Erythroblast (primary cell): ENCODE results near the gene ARSB.

Experiments used
- DNase-seq, 2 experiments: peaks; one replicate each; lab custom pipeline; 2025; lab: John Stamatoyannopoulos, UW
- GATA1 ChIP-seq: IDR thresholded peaks from 2 replicates; pipeline ENCODE4 v1.6.1; 2011; ENCODE audit warnings: low read depth, mild to moderate bottlenecking, control low read depth, low read length, moderate library complexity
- POLR2A ChIP-seq: IDR thresholded peaks from 2 replicates; pipeline ENCODE4 v1.6.1; 2011; ENCODE audit warnings: mild to moderate bottlenecking, low read length

Gene ARSB

GRCh38 chr5:78985116-78985724, at the start of gene ARSB:
ARSB (minus strand) TSS chr5:78985310; CDS start chr5:78985248, 62 bp downstream.
- peak; percentile 78 to 86 for DNase-seq
- peak; percentile 60 for TF ChIP-seq POLR2A
- no peak for TF ChIP-seq GATA1

- no peak for TF ChIP-seq POLR2A
- DNase-seq: no peak
These were observed 47.7 kb upstream of the ARSB start for GRCh38 chr5:79032782-79033181.

GRCh38 chr5:79032031-79032695, 47.1 kb upstream of the ARSB start:
- TF ChIP-seq POLR2A (no peak), GATA1 (no peak)
- DNase-seq: no peak

- no peak for DNase-seq
- TF ChIP-seq POLR2A (no peak), GATA1 (no peak)
These were observed 46.4 kb upstream of the ARSB start for GRCh38 chr5:79031485-79031867.

- DNase-seq: no peak
- TF ChIP-seq POLR2A (no peak), GATA1 (no peak)
These were observed 45.8 kb upstream of the ARSB start for GRCh38 chr5:79030663-79031484.

GRCh38 chr5:79025054-79025472, 40.0 kb upstream of the ARSB start:
- DNase-seq: peak; percentile 56 to 81
- TF ChIP-seq POLR2A: no peak
- TF ChIP-seq GATA1: no peak

GRCh38 chr5:79023947-79024346, 38.8 kb upstream of the ARSB start:
- no peak for DNase-seq
- no peak for TF ChIP-seq GATA1
- no peak for TF ChIP-seq POLR2A

GRCh38 chr5:79023348-79023747, 38.2 kb upstream of the ARSB start:
- TF ChIP-seq GATA1 (no peak), POLR2A (no peak)
- no peak for DNase-seq

GRCh38 chr5:79022771-79023170, 37.7 kb upstream of the ARSB start:
- DNase-seq: no peak
- TF ChIP-seq GATA1: no peak
- no peak for TF ChIP-seq POLR2A

GRCh38 chr5:79021753-79022152, 36.6 kb upstream of the ARSB start:
- TF ChIP-seq POLR2A (no peak), GATA1 (no peak)
- no peak for DNase-seq

GRCh38 chr5:79020861-79021561, 35.9 kb upstream of the ARSB start:
- peak; percentile 60 to 75 for DNase-seq
- TF ChIP-seq GATA1 (no peak), POLR2A (no peak)

GRCh38 chr5:79014631-79015030, 29.5 kb upstream of the ARSB start:
- TF ChIP-seq GATA1 (no peak), POLR2A (no peak)
- no peak for DNase-seq

- DNase-seq: no peak
- TF ChIP-seq GATA1 (no peak), POLR2A (no peak)
These were observed 26.8 kb upstream of the ARSB start for GRCh38 chr5:79011869-79012268.

GRCh38 chr5:79011219-79011836, 26.2 kb upstream of the ARSB start:
- TF ChIP-seq GATA1 (no peak), POLR2A (no peak)
- no peak for DNase-seq
